IPS-20b (cell line): ENCODE measurements around the gene GNRH2.

Experiments used
- H3K27ac ChIP-seq: one replicate; pipeline ENCODE4 v1.5.1; 2013; ENCODE audit warnings: low read length
- H3K27me3 ChIP-seq: 2 replicates; pipeline ENCODE4 v1.6.1; 2013; ENCODE audit warnings: mild to moderate bottlenecking, low read length, inconsistent platforms; ENCODE audit not compliant: insufficient read depth
- H3K36me3 ChIP-seq: 2 replicates; pipeline ENCODE4 v1.6.1; 2013; ENCODE audit warnings: low read depth, mild to moderate bottlenecking, inconsistent platforms, low read length, moderate library complexity; ENCODE audit not compliant: insufficient read depth
- H3K4me1 ChIP-seq: 2 replicates; pipeline ENCODE4 v1.6.1; 2013; ENCODE audit warnings: mild to moderate bottlenecking, control low read depth, inconsistent platforms, low read length, moderate library complexity; ENCODE audit not compliant: insufficient read depth
- H3K4me3 ChIP-seq: 2 replicates; pipeline ENCODE4 v1.5.1; 2013; ENCODE audit warnings: mild to moderate bottlenecking, low read length, inconsistent platforms
- H3K9ac ChIP-seq: 2 replicates; pipeline ENCODE4 v1.6.1; 2013; ENCODE audit warnings: low read depth, mild to moderate bottlenecking, inconsistent platforms, low read length, moderate library complexity
- H3K9me3 ChIP-seq: 2 replicates; pipeline ENCODE4 v1.6.1; 2013; ENCODE audit warnings: mild to moderate bottlenecking, low read depth, low read length, inconsistent platforms; ENCODE audit not compliant: insufficient read depth

Gene GNRH2

DNA sequence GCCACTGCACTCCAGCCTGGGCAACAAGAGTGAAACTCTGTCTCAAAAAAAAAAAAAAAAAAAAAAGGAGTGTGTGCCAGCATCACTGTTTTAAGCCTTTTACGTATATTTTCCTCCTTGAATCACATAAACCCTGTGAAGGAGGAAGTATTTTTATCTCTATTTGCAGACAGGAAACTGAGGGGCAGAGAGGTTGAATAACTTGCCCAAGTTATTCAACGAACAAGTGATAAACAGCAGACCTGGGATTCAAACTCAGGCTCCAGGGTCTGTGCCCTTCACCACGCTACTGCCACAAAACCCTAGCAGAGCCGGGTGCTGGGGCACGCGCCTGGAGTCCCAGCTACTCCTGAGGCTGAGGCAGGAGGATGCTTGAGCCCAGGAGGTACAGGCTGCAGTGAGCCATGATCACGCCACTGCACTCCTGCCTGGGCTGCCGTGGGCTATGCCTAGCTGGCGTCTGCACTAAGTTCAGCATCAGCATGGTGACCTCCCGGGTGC is 50.5 kb downstream of the GNRH2 start:
- no peak overlapping the region for H3K9ac ChIP-seq
- no peak overlapping the region for H3K4me3 ChIP-seq
- H3K36me3 ChIP-seq = no peaks in the 10 kb centered on the region
- H3K27me3 ChIP-seq = peaks cover 38% of the 10 kb centered on the region
- H3K4me1 ChIP-seq = no peaks in the 10 kb centered on the region
- H3K9me3 ChIP-seq = no peaks in the 10 kb centered on the region
- no peak overlapping the region for H3K27ac ChIP-seq

DNA sequence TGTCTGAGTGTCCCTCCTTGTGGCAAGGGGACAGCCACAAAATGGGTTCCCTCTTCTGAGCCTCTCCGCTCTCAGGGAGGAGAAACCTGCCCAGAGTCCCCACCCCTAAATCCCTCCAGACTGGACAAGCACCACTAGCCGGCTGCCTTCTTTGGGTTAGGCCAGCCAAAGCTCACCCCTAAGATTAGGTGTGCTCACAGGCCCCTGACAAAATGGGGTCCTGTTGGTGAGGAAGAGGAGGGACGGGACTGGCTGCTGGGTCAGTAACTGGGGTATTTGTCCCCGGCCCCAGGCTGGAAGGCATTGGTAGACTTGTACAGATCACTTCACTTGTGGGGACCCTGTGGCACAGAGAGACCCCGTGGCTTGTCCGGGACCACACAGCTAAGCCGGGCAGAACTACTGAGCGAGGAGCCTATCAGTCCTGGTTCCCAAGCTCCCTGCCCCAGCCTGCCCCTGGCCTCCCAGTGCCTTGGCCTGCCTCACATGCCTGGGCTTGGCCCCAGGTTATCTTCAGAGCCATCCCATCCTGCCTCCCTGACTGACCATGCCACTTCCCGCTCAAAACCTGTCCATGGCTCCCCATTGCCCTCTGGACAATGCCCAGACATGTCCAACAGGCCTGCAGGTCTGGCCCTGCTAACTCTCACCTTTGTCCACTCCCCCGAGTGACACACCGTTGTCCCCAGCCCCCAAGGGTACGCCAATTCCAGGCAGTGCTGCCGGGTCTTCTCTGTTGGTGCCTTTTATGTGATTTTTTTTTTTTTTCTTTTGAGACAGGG is 51.6 kb downstream of the GNRH2 start:
- Histone ChIP-seq H3K36me3 (no peaks in the 10 kb centered on the region), H3K9me3 (no peaks in the 10 kb centered on the region), H3K4me1 (no peaks in the 10 kb centered on the region), H3K27me3 (peaks cover 34% of the 10 kb centered on the region), H3K4me3 (no peak overlapping the region), H3K9ac (no peak overlapping the region), H3K27ac (no peak overlapping the region)
